HL-60 (cell line): Measurements from ENCODE around the gene SPG11.

Experiments used
- POLR2AphosphoS5 ChIP-seq: IDR thresholded peaks from 2 replicates; pipeline ENCODE4 v1.6.1; 2012; ENCODE audit warnings: low read depth
- TF ChIP-seq, protein P1 (sequence below): IDR thresholded peaks from one replicate; pipeline ENCODE4 v1.5.1; 2011; ENCODE audit warnings: low read length, control low read depth, inconsistent platforms; ENCODE audit not compliant: insufficient read depth
- TF ChIP-seq, protein P2 (sequence below): IDR thresholded peaks from 2 replicates; pipeline ENCODE4 v1.6.1; 2012; ENCODE audit warnings: low read depth; ENCODE audit not compliant: insufficient replicate concordance

DNA sequence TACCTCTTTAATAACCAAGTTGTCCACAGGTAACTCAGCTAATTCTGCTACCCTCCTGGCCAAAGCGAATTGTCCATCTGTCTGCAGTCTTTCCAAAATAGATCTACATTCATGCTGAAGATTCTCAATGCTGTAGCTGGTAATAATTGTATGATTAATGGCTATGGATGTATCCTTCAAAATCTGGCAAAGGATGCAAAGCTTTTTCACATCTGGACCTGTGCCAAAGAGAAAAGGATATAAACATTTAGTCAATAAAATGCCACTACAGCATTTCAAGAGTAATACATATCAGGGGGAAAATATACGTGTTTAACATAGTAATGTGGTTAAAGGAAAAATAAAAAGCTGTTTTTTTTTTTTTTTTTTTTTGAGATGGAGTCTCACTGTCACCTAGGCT lies 77.8 kb downstream of the SPG11 start:
- TF ChIP-seq, protein P1, sequence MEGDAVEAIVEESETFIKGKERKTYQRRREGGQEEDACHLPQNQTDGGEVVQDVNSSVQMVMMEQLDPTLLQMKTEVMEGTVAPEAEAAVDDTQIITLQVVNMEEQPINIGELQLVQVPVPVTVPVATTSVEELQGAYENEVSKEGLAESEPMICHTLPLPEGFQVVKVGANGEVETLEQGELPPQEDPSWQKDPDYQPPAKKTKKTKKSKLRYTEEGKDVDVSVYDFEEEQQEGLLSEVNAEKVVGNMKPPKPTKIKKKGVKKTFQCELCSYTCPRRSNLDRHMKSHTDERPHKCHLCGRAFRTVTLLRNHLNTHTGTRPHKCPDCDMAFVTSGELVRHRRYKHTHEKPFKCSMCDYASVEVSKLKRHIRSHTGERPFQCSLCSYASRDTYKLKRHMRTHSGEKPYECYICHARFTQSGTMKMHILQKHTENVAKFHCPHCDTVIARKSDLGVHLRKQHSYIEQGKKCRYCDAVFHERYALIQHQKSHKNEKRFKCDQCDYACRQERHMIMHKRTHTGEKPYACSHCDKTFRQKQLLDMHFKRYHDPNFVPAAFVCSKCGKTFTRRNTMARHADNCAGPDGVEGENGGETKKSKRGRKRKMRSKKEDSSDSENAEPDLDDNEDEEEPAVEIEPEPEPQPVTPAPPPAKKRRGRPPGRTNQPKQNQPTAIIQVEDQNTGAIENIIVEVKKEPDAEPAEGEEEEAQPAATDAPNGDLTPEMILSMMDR, result no peak
- TF ChIP-seq, protein P2, sequence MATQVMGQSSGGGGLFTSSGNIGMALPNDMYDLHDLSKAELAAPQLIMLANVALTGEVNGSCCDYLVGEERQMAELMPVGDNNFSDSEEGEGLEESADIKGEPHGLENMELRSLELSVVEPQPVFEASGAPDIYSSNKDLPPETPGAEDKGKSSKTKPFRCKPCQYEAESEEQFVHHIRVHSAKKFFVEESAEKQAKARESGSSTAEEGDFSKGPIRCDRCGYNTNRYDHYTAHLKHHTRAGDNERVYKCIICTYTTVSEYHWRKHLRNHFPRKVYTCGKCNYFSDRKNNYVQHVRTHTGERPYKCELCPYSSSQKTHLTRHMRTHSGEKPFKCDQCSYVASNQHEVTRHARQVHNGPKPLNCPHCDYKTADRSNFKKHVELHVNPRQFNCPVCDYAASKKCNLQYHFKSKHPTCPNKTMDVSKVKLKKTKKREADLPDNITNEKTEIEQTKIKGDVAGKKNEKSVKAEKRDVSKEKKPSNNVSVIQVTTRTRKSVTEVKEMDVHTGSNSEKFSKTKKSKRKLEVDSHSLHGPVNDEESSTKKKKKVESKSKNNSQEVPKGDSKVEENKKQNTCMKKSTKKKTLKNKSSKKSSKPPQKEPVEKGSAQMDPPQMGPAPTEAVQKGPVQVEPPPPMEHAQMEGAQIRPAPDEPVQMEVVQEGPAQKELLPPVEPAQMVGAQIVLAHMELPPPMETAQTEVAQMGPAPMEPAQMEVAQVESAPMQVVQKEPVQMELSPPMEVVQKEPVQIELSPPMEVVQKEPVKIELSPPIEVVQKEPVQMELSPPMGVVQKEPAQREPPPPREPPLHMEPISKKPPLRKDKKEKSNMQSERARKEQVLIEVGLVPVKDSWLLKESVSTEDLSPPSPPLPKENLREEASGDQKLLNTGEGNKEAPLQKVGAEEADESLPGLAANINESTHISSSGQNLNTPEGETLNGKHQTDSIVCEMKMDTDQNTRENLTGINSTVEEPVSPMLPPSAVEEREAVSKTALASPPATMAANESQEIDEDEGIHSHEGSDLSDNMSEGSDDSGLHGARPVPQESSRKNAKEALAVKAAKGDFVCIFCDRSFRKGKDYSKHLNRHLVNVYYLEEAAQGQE, result no peak
- TF ChIP-seq POLR2AphosphoS5, result no peak
